NCI-H2227 (cell line): Measurements from ENCODE around the gene COPS4.
"Not testable (repeated sequence)": the region's sequence is repeated elsewhere in the genome, so short reads cannot be mapped to it uniquely, and the experiment has no call there.

Experiments used
- DNase-seq: peaks from one replicate; lab custom pipeline; 2025; ENCODE audit not compliant: unreplicated experiment; lab: John Stamatoyannopoulos, UW

The COPS4 gene

DNA sequence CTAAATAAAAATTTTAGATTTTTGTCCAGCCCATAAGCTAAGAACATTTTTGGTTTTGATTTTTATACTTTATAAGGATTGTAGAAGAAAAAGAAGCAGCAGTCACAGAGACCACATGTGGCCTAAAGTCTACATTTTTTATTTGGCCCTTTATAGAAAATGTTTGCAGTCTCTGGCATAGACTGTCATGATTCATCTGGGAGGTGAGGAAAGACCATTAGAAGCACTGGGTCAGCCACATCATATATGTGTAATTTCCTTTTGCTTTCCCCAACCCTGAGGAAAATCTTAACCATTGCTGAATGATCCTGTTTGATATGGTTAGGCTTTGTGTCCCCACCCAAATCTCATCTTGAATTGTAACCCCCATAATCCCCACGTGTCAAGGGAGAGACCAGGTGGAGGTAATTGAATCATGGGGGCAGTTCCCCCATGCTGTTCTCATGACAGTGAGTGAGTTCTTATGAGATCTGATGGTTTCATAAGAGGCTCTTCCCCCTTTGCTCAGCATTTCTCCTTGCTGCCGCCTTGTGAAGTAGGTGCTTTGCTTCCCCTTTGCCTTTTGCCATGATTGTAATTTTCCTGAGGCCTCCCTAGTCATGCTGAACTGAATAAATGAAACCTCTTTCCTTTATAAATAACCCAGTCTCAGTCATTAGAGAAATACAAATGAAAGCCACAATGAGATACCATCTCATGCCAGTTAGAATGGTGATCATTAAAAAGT is 12.1 kb upstream of the COPS4 start:
- no peak for DNase-seq

GRCh38 chr4:83023599-83023998 is 11.4 kb upstream of the COPS4 start:
- DNase-seq = not testable (repeated sequence)

DNA sequence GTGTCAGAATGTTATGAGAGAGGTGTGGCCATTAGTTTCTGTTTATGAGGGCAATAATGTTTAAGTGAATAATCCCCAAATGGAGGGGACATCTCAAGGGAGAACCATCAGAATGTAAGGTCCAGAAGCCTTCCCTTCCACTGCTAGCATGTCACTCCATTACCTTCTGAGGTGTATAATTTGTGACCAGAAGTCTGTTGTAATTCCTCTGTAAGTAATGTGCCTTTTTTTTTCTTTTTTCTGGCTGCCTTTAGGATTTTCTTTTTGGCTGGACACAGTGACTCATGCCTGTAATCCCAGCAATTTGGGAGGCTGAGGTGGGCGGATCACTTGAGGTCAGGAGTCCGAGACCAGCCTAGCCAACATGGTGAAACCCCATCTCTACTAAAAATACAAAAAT is 10.8 kb upstream of the COPS4 start:
- no peak for DNase-seq

- DNase-seq = no peak
Measured at GRCh38 chr4:83025563-83025962, 9.4 kb upstream of the COPS4 start.

DNA sequence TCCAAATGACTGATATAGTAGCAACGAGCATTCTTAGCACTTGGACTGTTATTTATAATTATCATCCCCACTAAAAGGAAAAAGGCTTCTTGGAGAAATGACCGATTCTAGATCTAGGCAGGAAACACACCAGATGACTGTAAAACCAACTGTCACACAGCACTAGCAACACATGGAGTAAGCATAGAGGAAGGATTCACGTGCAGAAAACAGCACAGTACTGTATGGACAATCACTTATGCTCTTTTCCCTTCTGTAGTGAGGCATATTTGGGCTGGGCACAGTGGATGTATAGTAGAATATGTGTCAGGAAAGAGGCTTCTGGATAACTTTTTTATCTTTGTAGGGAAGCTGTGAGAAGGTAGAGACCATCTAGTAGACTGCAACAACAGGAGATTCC is 6.0 kb upstream of the COPS4 start:
- no peak for DNase-seq

GRCh38 chr4:83029688-83030087 is 5.3 kb upstream of the COPS4 start:
- DNase-seq = no peak

DNA sequence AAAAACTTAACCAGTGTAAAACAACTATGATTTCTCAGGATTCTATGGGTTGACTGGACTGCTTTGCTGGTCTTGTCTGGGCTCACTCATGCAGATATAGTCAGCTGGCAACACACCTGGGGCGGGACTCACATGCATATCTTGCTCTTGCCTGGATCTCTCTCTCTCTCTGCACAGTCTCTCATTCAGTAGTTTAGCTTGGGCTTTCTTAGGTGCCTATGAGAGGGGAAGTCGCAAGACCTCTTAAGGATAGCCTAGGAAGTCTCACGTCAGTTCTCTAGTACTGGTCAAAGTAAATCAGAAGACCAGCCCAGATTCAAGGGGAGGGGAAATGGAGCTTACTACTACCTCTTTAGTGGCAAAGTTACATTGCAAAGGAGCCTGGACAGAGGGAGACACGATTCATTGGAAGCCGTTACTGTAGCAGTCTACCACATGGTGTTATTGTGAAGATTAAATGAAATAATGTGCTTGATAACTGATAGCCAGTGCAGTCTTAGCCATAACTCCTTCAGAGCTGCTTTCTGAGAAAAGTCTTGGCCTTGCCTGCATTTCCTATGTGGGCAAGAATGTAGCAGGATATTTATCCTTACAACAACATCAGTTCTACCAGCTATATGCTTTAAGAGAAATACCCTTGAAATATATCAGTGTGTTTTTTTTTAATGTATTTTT is 2.1 kb downstream of the COPS4 start:
- no peak for DNase-seq

- no peak for DNase-seq
Measured at GRCh38 chr4:83040269-83040668, 5.3 kb downstream of the COPS4 start.

GRCh38 chr4:83043157-83043556 is 8.2 kb downstream of the COPS4 start:
- not testable (repeated sequence) for DNase-seq

GRCh38 chr4:83043801-83044407 is 8.9 kb downstream of the COPS4 start:
- no peak for DNase-seq

GRCh38 chr4:83046693-83047473 is 11.9 kb downstream of the COPS4 start:
- no peak for DNase-seq

GRCh38 chr4:83048781-83049180 is 13.8 kb downstream of the COPS4 start:
- DNase-seq = not testable (repeated sequence)

GRCh38 chr4:83054928-83055327 is 19.9 kb downstream of the COPS4 start:
- DNase-seq = no peak

- no peak for DNase-seq
Measured at GRCh38 chr4:83062739-83063138, 27.8 kb downstream of the COPS4 start.

DNA sequence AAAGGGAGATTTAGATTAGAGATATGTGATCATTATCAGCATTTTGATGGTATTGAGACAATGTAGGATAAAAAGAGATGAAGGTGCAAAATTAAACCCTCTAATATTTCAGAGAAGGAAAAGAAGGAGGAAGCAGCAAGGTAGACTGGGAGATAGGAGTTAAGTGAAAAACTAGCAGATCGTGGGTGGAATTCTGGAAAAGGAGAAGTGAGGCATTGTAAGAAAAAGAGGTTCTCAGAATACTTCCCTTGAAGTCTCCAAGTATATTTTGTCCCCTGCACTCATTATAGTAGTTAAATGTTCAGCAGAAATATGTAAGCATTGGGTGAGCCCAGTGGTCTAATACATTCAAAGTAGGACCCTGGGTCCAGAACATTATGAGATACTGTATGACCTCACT is 30.3 kb downstream of the COPS4 start:
- no peak for DNase-seq

DNA sequence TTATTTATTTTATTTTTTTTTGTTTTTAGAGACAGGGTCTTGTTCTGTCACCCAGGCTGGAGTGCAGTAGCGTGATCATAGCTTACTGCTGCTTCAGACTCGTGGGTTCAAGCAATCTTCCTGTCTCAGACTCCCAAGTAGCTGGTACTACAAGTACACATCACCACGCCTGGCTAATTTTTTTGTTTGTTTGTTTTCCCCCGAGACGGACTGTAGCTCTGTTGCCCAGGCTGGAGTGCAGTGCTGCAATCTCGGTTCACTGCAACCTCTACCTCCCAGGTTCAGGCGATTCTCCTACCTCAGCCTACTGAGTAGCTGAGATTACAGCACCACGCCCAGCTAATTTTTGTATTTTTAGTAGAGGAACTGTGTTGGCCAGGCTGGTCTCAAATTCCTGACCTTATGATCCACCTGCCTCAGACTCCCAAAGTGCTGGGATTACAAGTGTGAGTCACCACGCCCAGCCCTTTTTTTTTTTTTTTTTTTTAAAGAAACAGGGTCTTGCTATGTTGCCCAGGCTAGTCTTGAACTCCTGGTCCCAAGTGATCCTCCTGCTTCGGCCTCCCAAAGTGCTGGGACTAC is 32.2 kb downstream of the COPS4 start:
- no peak for DNase-seq

DNA sequence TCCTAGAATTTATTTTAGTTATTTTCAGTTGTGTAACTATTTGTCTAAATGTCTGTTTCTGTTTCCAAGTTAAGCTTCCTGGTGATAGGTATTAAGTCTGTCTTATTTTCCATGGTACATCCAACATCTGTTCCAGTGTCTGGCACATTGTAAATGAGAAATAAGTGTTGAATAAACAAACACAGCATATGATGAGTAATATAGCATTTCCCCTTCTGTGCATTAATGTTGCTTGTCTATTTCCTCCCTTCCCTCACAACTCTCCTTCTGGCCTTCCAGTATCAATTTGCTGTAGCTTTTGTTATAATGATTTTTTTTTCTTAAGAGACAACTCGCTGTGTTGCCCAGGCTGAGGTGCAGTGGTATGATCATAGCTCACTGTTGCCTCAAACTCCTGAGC is 36.1 kb downstream of the COPS4 start:
- DNase-seq = no peak

GRCh38 chr4:83074086-83074704 is 39.2 kb downstream of the COPS4 start:
- peak; percentile 61 for DNase-seq

GRCh38 chr4:83074783-83075182 is 39.8 kb downstream of the COPS4 start:
- not testable (repeated sequence) for DNase-seq

GRCh38 chr4:83075311-83076095 is 40.5 kb downstream of the COPS4 start:
- DNase-seq = no peak
